NCI-H2081 (cell line): Measurements from ENCODE around the gene LPCAT1.
"Not testable (repeated sequence)": the region's sequence is repeated elsewhere in the genome, so short reads cannot be mapped to it uniquely, and the experiment has no call there.

Experiments
- DNase-seq, 2 experiments: peaks; one replicate each; lab custom pipeline; 2025; lab: John Stamatoyannopoulos, UW

LPCAT1 gene

GRCh38 chr5:1465117-1465516 is 58.6 kb downstream of the LPCAT1 start:
- DNase-seq, result no peak

GRCh38 chr5:1464511-1464910 is 59.2 kb downstream of the LPCAT1 start:
- no peak for DNase-seq

GRCh38 chr5:1464096-1464446 is 59.7 kb downstream of the LPCAT1 start:
- no peak for DNase-seq

GRCh38 chr5:1463326-1464095 is 60.2 kb downstream of the LPCAT1 start:
- DNase-seq, result no peak

- DNase-seq, result no peak
Observed at GRCh38 chr5:1462358-1462757, 61.4 kb downstream of the LPCAT1 start.

GRCh38 chr5:1461396-1461795 is 62.4 kb downstream of the LPCAT1 start:
- DNase-seq, result no peak

- DNase-seq, result peak in 1 of 2 experiments; percentile 21
Observed at GRCh38 chr5:1460054-1460682, 63.6 kb downstream of the LPCAT1 start.

GRCh38 chr5:1459435-1459834 is 64.3 kb downstream of the LPCAT1 start:
- not testable (repeated sequence) for DNase-seq

GRCh38 chr5:1456110-1456881 is 67.5 kb downstream of the LPCAT1 start:
- not testable (repeated sequence) for DNase-seq

GRCh38 chr5:1453613-1454012 is 70.1 kb downstream of the LPCAT1 start:
- DNase-seq, result no peak

GRCh38 chr5:1449081-1449630 is 74.6 kb downstream of the LPCAT1 start:
- DNase-seq, result no peak

GRCh38 chr5:1448511-1449011 is 75.2 kb downstream of the LPCAT1 start:
- DNase-seq, result no peak

GRCh38 chr5:1447671-1448361 is 75.9 kb downstream of the LPCAT1 start:
- peak in 1 of 2 experiments; percentile 38 for DNase-seq

GRCh38 chr5:1446602-1447343 is 77.0 kb downstream of the LPCAT1 start:
- DNase-seq, result no peak

- DNase-seq, result no peak
Observed at GRCh38 chr5:1445689-1446601, 77.8 kb downstream of the LPCAT1 start.

GRCh38 chr5:1445313-1445688 is 78.5 kb downstream of the LPCAT1 start, which contains the start of gene SLC6A3:
Gene SLC6A3, minus strand, starts transcription at chr5:1445440. Its CDS starts 2,243 bp downstream, at chr5:1443197.
- DNase-seq, result peak in 1 of 2 experiments; percentile 32

- DNase-seq, result no peak
Observed at GRCh38 chr5:1444361-1445189, 79.2 kb downstream of the LPCAT1 start.

GRCh38 chr5:1443991-1444360 is 79.8 kb downstream of the LPCAT1 start:
- no peak for DNase-seq

- DNase-seq, result no peak
Observed at GRCh38 chr5:1443171-1443570, 80.6 kb downstream of the LPCAT1 start.
